T follicular helper cell (primary cell): ENCODE measurements around the gene ATP7A.

Experiments
- DNase-seq: peaks from one replicate; pipeline ENCODE4 v3.0.0-alpha.2; 2020; ENCODE audit warnings: low read depth

Gene ATP7A

DNA sequence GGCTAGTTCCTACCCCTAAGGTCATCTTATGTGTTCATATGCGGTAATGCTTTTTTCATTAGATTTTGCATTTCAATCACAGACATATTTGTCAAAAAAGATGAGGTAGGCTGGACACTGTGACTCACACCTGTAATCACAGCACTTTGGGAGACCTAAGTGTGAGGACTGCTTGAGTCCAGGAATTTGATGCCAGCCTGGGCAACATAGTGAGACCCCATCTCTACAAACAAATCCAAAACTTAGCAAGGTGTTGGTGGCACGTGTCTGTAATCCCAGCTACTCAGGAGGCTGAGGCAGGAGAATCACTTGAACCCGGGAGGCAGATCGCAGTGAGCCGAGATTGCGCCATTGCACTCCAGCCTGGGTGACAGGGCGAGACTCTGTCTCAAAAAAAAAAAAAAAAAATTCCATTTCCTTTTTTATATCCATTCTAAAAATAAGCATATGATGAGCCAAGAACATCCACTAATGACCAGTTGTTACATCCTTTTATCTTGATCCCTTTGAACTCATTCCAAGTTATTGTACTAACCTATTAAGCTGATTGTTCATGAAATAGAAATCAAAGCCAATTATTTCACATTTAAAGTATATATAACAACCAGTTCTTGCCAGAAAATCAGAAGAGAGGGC, 35.5 kb downstream of the ATP7A start:
- DNase-seq, result no peak

DNA sequence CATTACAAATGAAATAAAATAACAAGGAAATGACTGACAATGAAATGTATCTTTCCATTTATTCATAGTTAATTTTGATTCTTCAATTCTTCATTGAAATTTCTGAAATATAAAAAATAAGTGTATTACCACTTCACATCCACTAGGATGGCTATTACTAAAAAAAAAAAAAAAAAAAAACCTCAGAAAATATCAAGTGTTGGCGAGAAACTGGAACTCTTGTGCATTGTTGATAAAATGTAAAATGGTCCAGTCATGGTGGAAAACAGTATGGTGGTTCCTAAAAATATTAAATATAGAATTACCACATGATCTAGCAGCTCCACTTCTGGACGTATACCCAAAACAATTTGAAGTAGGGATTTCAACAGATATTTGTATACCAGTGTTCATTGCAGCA, 36.1 kb downstream of the ATP7A start:
- no peak for DNase-seq

DNA sequence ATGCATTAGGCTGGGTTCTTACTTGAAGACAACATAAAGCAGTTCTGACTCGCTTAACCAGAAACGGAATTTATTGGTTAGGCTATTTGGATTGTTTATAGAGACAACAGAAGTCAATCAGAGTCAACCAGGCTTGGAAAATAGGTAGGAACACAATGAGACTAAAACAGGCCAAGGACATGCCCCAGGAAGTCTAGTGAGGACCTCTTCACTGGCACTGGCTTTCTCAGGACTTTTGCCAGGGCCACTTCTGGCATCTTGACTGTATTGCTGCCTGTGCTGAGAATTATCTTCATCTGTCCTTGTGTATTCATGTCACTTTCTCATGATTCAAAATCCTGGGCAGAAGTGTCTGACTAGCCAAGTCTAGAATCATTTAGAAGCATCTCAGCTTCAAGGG, 39.3 kb downstream of the ATP7A start:
- DNase-seq, result no peak

DNA sequence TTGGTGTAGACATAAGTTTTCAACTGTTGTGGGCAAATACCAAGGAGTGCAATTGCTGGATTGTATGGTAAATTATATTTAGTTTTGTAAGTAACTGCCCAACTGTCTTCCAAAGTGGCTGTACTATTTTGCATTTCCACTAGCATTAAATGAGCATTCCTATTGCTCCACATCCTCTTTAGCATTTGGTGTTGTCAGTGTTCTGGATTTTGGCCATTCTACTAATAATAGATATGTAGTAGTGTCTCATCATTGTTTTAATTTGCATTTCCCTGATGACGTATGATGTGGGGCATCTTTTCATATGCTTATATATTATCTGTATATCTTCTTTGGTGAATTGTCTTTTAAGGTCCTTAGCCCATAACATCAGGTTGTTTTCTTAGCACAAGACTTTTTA, 41.7 kb downstream of the ATP7A start:
- DNase-seq, result no peak

DNA sequence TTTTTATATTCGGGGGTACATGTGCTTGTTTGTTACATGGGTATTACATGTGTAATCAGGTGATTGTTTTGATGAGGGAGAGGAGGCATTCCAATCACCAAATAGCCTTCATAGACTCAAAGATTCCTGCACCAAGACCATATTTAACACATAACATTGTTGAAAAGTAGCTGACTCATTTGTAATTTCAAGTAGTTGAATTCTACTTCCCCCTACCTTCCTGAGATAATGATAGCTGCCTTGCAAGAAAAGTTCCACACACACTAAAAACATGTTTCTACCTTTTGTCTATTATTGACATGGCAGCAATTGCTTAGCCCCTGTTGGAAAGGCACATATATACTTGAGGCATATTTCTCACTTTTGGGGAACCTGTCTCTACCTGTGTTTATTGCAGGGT, 42.8 kb downstream of the ATP7A start:
- DNase-seq, result no peak

DNA sequence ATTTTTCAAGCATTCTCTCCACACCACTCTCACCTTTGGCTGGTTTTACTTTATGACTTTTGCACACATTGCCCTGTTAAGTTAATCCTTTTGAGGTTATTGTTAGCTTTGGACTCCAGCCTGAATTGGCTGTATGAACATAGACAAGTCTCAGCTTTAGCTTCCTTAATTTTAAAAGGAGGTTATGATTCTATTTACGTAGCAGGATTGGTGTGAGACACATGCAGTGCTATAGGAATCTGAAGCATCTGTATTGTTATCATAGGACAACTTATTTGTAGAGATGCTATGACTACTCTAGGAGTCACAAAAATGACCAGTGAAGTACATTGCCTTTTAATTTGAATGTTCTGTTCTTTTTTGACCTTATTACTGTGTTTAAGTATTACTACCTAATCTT, 43.2 kb downstream of the ATP7A start:
- no peak for DNase-seq

DNA sequence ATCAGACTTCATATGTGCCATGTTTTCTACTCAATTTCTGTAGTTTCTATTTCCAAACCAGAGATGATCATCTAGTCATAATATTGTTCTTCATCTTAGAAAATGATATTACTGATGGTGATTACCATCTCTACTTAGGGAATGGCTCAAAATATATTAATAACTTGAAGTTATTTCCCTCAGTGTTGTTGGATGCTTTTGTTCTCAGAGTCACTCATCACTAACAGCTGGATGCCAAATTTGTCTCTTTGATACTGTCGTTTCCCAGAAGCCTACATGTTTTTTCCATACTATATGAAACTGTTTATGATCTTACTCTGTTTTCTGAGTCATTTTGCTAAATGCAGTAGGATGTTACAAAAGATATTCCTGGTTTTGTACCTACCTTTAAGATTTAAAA, 50.1 kb downstream of the ATP7A start:
- no peak for DNase-seq

DNA sequence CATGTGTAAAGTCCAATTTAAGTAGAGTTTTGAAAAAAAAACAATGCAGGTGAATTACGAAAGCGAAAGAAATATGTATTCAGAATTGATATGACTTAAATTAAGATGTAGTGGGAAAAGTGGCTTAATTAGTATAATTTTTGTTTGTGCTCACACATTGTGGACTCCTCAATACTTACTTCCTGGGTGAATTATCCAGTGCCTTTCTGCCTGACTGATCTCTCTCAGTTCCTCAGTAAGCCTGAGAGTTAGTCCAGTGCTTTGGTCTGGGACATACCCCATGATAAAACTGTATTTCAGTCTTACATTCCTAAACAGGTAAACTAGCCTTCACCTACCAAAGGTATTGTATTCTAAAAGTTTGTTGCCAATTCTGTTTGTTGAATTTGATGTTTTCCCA, 50.6 kb downstream of the ATP7A start:
- no peak for DNase-seq

DNA sequence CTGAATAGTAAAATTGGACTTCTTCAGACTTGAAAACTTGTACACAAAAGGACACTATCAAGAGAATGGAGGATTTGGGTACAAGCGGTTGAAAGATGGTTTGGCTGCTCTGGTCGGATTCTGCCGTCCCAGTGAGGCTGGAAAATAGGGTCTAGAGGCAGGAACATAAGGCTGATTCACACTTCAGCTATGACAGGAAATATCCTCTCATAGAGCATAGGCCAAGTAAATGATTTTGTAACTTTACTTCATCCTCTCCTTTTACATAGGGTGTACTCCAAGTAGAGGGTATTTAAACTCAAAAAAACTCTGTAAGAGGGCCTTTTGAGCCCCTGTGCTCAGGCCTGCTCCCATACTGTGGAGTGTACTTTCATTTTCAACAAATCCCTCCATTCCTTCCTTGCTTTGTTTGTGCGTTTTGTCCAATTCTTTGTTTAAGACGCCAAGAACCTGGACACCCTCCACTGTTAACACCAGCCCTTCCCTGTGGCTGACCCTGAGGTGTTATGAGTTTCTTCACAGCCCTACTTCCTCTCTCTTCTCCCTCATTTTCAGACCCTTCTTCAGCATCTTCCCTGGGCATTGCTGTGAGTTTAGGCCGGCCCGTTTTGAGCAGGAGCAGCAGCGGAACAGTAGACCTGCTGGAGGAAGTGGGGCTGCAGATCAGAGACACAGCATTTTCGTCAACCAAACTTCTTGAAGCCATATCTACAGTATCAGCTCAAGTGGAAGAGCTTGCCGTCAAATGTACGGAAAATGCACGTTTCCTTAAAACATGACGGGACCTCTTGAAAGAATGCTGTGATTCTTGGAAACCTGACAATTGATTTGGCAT, 51.8 kb downstream of the ATP7A start:
- no peak for DNase-seq

DNA sequence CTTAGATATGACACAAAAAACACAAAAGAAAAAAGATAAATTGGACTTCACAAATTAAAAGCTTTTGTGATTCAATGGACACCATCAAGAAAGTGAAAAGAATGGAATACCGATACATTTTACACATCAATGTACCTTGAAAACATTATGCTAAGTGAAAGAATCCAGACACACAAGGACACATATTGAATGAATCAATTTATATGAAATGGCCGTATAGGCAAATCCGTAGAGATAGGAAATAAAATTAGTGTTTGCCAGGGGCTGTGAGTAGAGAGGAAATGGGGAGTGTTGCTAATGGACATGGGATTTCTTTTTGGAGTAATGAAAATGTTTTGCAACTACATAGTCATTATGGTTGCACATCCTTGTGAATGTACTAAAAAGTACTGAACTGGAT, 55.9 kb downstream of the ATP7A start:
- no peak for DNase-seq

DNA sequence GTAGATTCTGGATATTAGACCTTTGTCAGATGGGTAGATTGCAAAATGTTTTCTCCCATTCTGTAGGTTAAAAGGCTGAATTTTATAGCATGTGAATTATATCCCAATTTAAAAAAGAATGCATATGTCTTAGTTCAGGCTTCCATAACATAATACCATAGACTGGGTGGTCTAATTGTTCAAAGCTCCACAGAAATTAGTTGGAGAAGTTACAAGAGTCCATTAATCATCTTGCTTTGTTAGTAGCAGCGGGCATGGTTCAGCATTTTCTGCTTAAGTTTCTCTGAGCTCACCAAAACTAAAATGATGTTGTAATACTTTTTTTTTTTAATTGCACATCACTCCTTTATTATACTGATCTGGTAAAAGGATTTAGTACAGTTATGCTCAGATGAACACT, 57.1 kb downstream of the ATP7A start:
- DNase-seq, result no peak

DNA sequence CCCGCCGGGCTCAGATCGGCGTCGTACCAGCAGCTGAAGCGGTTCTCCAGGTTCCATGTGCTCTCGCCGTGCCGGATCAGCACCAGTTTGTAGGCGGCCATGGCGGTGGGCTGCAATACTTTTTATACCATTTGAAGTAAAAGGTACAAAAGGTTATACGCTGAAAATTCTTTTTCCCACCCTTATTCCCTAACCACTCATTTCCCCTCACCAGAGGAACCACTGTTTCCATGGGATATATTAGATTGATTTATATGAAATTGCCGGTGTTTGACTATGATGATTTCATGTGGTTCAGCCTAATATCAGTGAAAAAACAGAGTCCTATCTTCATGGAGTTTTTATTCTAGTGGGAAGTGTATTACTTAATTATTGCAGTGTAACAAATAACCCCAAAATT, 59.0 kb downstream of the ATP7A start, which contains the start of gene PGAM4:
Gene PGAM4, minus strand, starts transcription at position 101 of the 400 bp plus-strand sequence. Its CDS starts 0 bp downstream, at position 101.
- DNase-seq, result no peak

DNA sequence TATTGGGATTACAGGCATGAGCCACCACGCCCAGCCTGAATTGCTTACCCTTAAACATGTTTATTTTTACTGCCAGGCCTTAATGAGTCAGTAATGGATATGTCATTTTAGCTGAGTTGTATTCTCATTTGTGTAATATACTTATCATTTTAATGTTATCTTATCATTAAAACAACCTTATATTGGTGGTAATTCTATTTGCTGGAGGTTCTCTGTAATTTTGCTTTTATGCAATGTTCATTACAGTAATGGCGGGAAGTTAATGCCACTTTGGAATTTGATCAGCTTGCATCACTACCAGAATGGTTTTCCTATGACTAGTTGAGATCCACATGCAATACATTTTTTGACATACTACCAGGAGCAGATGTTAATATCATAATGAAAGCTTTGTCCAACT, 65.3 kb downstream of the ATP7A start:
- DNase-seq, result no peak

DNA sequence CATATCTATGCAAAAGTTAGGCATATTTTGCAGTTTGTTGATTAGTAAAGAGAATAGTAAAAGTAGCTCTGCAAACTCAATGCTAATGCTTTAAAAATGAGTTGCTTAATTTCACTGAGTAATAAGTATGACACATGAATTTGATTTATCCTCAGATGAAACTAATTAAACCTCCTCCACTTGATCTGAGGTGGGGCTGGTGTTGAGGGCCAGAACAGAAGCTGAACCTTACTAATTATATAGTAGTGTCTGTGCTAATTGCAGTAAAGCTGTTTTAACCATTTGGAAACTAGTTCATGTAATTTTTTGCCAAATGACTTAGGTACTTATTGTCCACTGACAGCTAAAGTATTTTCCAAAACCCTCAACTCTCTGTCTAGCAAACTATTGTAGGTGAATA, 66.6 kb downstream of the ATP7A start:
- DNase-seq, result no peak

DNA sequence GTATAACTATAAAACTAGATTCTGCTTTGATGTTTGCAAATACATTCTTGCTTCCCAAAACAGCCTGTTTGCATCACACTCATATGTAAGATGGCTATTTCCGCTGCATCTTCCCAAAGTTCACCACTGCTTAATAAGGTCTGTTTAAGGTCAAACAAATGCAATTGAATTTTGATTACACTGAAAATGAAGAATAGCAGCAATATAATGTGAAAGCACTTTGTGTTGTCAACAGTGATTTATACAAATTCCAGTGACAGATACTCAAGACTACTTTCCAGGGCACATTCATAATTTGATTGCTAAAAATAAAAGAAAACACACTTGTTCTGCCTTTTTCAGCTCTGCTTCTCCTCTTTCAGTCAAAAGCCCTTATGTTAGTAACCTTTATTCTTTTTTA, 67.0 kb downstream of the ATP7A start:
- no peak for DNase-seq

DNA sequence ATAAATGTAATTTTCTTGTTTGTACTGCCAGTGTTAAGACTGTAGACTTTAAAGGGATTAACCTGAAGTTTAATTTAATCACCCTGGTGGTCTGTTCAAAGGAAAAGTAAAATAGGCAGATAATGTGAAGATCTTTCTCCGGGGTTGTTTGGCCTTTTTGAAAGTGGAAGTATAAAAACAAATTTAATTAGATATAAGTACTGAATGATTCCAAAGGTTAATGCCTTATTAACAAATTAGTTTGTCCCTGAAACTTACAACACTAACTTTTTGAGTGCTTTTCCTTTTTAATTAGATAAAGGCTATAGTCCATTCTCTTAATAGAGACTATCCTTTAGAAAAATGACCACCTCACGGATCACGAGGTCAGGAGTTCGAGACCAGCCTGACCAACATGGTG, 69.4 kb downstream of the ATP7A start:
- no peak for DNase-seq

DNA sequence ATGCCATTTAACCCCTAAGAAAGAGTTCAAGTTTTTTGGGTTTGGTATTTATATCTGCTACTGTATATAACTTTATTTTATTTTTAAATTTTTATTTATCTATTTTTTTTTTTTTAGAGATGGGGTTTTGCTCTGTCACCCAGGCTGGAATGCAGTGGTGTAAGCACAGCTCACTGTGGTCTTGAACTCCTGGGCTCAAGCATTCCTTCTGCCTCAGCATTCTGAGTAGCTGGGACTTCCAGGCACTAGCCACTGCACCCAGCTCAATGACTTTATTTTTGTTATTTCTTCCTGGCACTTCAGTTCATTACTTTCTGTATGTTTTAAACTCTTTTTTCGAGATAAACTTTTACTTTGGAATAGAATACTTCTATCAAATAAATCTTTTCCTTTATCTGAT, 101.4 kb downstream of the ATP7A start:
- DNase-seq, result no peak

DNA sequence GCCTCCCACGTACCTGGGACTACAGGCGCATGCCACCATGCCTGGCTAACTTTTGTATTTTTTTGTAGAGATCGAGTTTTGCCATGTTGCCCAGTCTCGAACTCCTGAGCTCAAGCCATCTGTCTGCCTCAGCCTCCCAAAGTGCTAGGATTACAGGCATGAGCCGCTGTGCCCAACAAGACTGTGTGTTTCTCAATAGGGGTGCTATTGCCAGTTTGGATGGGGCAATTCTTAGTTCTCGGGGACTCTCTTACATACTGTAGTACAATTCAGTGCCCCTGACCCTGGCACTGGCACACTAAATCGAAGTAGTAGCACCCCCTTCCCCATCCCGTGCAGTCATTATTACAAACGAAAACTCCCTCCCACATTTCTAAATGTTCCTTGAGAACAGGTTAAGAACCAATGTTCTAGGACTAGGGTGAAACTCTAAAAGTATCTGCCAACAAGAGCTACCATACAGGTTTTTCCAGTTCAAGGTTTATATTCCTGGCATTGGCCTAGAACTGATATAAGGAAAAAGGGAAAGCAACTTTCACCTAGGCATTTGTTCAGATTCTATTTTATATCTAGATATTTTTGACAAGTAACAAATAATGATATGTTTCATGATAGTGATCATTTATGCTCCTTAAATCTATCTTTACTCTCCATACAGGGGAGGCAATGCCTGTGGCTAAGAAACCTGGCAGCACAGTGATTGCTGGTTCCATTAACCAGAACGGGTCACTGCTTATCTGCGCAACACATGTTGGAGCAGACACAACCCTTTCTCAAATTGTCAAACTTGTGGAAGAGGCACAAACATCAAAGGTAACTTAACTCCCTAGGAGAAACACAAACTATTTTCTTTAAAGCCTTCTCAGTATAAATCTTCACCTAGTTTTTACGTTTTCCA, 109.3 kb downstream of the ATP7A start:
- no peak for DNase-seq

DNA sequence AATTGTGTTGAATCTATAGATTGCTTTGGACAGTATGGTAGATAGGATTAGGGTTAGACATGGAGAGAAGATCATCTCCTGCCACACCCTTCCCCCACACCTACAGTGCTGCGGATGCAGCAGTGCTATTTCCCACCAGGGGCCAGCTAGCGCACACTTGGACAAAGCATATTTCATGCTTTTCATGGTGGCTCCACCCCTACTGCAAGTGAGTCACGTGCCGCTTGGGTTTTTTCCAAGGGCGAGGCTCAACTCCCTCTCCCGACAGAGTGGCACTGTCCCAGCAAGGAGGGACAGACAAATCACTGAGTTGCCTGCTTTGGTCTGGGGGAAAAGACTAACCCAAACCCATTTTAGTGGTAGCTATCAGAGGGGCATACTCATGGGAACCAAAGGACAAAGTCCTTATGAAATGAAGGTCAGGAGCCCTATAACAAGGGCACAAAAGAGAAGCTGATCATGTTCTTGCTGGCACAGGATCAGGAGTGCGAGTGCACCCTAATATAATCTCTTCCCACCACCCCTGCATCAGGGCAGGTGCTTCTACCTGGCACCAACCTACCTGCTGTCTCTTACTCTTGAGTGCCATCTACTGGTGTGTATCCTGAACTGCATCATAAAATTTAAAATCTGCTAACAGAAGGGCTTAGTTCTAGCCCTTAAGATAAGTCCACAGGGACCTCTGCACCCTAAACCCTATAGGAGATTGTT, 114.0 kb downstream of the ATP7A start:
- DNase-seq, result no peak

DNA sequence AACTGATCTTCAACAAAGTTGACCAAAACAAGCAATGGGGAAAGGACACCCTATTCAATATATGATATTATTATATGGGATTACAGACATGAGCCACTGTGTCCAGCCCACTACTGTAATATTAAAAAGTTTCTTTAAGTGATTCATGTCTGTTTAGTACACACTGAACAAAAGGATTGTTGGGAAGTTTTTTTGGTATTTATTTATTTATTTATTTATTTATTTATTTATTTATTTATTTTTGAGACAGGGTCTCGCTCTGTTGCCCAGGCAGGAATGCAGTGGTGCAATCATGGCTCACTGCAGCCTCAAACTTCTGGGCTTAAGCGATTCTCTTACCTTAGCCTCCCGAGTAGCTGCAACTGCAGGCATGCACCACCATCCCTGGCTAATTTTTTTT, 117.3 kb downstream of the ATP7A start:
- no peak for DNase-seq

DNA sequence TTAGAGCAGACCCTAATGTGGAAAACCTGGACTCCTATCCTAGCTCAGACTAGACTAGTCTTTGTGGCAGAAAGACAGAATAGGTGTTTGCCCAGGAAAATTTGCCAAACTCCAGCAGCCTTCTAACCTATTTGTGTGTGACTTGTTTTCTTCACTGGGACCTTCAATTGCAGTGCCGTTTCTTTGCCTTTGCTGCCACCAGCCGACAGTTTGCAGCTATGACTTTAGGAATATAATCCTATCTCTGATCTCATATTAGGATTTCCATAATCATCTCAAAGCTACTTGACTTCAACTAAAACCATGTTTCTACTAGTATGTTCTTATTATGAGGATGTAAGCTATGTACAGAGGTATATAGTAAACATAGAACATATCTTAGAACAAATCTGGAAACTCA, 119.2 kb downstream of the ATP7A start:
- DNase-seq, result no peak

DNA sequence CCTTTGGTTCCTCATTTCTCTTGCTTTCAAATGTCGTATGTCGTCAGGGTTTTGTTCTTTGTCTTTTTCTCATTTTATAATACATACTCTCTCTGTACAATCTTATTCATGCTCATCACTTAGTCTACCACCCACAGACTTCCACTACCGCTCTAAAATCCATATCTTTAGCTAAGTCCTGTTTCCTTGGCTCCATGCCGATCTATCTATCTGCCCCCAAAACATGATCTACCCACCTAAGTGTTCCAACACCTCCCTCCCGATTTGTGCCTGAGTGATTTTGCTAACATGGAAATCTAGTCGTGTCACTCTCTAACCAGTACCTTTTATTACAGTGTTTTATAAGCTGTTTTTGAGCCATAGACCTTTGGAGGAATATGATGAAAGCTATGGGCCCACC, 124.6 kb downstream of the ATP7A start:
- no peak for DNase-seq
